Measurements from ENCODE around the gene ABCC8.
A peak's percentile ranks its signal among the peaks of the same experiment; 100 is the strongest.

Gene ABCC8

GRCh38 chr11:17505146-17505545 is 28.5 kb upstream of the ABCC8 start:
- no peak for DNase-seq (ENCODE audit: low spot score)

DNA sequence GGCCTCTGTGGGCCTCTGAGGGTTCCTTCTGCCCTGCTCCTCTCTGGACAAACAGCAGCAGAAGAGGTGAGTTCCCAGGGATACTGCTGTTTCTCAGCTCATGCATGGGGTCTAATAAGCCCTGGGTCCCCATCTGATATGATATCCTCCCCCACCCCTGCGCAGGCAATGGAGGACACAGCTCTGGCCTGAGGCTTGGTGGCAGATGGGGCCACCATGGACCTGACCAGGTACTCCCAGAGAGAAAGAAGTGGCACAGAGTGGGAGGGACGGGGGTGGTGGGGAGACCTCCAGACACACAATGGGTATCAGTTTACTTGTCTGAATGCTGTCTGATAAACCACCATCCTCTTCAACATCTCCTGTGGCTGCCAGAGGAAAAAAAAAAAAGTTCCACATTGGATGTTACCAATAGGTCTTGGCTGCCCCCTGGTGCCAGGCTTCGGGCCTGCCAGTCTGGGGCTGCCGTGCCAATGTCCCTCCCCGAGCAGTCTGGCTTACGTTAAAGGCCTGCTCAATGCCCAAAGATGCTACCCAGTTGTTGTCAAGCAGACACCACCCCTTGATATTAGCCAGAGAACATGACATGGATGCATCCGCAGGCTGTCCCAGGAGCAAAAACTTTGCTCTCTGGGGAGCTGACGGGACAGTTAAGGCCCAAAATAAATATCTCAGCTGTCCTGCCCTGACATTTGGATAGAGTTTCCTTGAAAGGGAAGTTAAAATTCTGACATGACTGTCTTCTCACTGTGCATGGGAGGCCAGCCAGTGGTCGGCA is 27.9 kb upstream of the ABCC8 start:
- DNase-seq (ENCODE audit: low spot score): peak; percentile 82

GRCh38 chr11:17502630-17503029 is 26.0 kb upstream of the ABCC8 start:
- DNase-seq (ENCODE audit: low spot score): no peak

- no peak for DNase-seq (ENCODE audit: low spot score)
Observed at GRCh38 chr11:17500673-17501072, 24.0 kb upstream of the ABCC8 start.

- DNase-seq (ENCODE audit: low spot score): no peak
Observed at GRCh38 chr11:17498475-17498874, 21.8 kb upstream of the ABCC8 start.

DNA sequence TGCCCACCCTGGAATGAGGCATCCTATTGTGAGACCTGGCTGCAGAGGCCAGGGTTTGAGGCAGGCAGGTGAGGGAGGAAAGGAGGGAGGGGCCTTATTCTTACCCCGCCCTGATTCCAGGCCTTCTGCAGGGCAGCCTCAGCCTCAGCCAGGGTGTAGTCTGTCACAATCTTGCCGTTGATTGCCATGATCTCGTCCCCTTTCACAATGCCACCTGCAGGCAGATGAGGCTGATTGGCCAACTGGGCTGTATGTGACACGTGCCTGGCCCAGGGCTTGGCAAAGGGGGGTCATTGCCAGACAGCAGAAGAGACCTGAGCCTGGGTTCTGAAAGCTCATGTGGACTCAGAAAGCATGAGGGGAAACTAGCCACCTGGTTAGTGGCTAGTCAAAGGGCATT is 21.4 kb upstream of the ABCC8 start:
- DNase-seq (ENCODE audit: low spot score): no peak

GRCh38 chr11:17496406-17496805 is 19.8 kb upstream of the ABCC8 start:
- DNase-seq (ENCODE audit: low spot score): no peak

- DNase-seq (ENCODE audit: low spot score): no peak
Observed at GRCh38 chr11:17494019-17494418, 17.4 kb upstream of the ABCC8 start.

DNA sequence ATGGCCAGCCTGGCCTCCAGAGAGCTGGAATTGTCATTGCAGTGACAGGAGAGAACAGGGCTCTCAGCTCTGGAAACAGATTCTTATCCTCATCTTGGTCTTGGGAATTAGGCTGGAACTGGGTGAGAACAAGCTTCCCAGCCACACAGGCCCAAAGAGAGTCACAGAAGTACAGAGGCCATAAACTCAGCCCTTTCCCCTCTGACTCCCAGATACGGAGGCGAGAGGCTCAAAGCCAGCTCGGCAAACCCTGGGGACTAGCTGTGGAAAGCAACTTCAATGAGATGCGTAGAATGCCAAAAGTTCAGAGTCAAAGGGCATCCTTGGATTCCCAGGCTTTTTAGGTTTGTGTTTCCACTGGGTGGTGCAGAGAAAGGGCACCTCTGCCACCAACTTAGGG is 14.3 kb upstream of the ABCC8 start:
- DNase-seq (ENCODE audit: low spot score): no peak

DNA sequence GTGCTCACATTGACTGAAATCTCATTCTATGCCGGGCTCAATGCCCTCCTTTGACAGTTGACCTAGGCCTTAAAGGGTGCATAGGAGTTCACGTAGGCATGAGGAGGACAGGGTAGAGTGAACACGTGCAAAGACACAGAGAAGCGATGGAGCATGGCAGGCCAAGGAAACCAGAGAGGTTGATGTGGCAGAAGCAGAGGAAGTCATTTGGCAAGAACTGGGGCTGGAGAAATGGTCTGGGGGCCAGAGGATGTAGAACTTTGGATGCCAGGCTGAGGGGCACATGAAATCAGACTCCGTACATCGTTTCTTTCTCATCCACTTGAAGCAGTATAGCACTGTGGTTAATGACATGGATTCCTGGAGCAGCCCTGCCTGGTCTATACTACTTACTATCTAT is 13.6 kb upstream of the ABCC8 start:
- DNase-seq (ENCODE audit: low spot score): no peak

DNA sequence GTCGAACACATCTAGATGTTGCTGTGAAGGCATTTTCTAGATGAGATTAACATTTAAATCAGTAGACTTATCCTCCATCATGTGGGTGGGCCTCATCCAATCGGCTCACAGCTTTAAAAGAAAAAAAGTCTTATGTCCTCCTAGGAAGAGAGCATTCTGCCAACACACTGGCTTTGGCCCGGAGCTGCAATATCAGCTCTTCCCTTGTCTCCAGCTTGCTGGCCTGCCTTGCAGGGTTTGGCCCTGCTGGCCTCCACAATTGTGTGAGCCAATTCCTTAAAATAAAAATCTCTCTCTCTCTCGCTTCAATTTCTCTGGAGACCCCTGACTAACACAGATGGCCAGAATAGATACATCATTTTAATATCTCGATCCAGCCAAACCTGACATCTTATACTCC is 13.1 kb upstream of the ABCC8 start:
- no peak for DNase-seq (ENCODE audit: low spot score)

DNA sequence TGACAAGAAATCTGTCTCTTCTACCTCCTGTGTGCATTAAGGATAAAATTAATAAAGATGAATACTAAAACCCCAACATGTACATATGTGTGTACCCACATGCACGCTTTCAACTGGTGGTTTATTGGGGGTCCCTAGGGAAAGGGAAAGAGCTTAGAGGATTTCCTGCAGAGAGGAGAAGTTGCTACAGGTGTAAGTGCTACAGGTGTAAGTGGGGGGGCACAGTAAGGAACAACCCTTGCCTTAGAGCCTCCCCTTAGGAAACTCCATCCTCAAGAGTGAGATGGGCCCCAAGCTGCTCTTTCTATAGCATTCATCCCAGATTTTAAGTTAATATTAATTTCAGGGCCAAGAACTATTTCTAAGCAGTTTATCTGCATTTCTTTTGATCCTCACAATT is 11.9 kb upstream of the ABCC8 start:
- DNase-seq (ENCODE audit: low spot score): no peak

- DNase-seq (ENCODE audit: low spot score): no peak
Observed at GRCh38 chr11:17486646-17487045, 10.0 kb upstream of the ABCC8 start.

DNA sequence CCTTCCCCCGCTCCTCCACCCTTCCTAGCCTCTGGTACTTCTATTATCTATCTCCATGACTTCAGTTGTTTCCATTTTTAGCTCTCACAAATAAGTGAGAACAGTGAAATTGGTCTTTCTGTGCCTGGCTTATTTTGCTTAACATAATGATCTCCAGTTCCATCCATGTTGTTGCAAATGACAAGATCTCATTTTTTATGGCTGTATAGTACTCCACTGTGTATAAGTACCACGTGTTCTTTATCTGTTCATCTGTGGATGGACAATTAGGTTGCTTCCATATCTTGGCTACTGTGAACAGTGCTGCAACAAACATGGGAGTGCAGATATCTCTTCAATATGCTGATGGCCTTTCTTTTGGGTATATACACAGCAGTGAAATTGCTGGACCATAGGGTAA is 6.9 kb upstream of the ABCC8 start:
- DNase-seq (ENCODE audit: low spot score): no peak

DNA sequence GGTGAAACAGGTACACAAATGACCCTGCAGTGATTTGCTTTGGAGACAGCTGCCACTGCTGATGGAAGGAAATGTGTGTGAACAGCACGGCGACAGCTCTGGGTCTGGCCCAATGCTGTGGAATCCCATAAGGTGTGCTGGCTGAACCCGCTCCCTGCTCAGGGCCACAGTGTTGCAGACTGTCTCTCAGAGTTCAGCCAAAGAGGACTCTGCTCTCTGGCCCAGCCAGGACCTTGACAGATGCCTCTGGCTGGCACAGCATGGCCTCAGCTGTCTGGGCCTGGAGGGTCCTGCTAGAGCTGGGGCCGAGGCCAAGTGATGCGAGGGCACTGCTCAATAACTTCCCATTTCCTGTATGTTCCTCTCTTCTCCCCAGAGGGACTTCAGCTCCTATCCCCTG is 5.3 kb upstream of the ABCC8 start:
- no peak for DNase-seq (ENCODE audit: low spot score)

DNA sequence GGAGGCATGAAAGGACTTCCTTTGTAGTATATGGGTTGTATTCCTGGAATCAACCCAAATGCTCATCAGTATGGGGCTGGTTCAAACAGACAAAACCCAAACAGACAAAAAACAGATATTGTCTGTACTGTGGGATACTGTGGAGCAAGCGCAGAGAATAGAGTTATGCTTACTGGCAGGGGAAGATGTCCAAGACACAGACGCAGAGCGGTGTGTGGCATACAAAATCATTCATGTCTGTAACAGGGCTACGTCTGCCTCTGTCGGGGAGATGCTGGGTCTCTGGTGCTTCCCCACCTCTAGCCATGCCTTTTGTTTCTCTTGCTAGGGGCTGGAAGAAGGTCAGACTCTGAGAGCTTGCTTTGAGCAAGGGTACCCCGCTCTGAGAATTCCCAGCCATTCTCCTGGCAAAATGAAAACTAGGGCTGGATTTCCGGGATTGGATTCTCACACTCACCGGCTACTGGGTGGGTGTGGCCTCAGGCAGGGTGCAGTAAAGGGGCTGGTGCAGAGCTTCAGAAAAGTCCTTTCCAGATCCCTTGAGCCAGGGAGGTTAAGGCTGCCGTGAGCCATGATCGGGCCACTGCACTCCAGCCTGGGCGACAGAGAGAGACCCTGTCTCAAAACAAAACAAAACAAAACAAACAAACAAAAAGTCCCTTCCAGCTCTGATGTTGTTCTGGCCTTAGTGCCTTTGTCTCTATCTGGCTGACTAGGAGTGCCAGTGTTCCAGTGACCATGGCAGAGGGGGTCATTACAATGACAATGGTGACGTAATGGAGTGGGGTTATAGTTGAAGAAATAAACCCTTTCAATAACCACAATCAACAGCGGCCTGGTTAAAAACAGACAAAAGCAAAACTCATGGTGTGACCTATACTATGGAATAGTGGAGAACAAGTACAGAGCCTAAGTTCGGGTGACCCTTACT is 2.9 kb upstream of the ABCC8 start:
- DNase-seq (ENCODE audit: low spot score): peak; percentile 46

GRCh38 chr11:17478070-17478469 is 1.4 kb upstream of the ABCC8 start:
- DNase-seq (ENCODE audit: low spot score): peak; percentile 40

GRCh38 chr11:17477361-17477760 is 716 bp upstream of the ABCC8 start:
- no peak for DNase-seq (ENCODE audit: low spot score)

DNA sequence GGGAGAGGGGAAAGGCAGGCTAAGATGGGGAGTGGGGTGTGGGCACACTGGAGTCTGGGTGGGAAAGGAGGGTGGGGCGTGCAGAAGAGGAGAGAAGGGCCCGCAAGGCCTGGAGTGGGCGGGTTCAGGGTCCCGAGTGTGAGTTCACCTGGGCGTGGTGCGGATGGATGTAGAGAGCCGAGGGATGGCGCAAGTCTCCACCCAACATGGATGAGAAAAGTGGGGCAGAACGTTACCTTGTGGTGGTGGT is 364 bp upstream of the ABCC8 start:
- DNase-seq (ENCODE audit: low spot score): no peak

DNA sequence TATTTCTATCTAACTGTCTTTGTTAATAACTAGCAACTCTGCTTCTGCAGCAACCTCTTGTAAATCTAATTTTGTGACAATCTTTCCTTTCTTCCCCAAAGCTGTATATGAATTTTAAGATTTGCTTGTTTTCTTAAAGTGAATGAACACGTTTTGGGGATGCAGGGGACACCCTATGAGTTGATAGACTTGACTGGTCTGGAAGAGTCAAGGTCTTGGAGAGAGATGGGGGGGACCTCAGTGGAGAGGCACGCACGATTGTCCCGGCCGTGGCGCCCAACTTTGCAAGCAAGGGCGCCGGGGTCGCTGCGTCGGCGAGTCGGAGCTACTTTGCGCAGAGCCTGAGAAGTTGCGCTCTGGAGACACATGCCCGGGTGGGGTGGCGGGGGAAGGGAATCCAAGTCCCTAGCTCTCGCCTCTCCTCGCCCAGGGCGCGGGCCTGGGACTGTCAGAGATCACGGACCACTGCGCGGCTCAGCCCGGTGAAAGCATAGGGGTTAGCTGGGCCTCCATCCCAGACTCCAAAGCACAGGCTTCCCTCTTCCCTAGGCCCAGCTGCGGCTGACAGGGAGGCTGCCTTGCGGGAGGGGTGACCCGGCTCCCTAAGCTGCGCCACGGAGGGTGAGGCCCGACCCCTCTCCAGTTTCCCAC is 854 bp downstream of the ABCC8 start:
- no peak for DNase-seq (ENCODE audit: low spot score)

DNA sequence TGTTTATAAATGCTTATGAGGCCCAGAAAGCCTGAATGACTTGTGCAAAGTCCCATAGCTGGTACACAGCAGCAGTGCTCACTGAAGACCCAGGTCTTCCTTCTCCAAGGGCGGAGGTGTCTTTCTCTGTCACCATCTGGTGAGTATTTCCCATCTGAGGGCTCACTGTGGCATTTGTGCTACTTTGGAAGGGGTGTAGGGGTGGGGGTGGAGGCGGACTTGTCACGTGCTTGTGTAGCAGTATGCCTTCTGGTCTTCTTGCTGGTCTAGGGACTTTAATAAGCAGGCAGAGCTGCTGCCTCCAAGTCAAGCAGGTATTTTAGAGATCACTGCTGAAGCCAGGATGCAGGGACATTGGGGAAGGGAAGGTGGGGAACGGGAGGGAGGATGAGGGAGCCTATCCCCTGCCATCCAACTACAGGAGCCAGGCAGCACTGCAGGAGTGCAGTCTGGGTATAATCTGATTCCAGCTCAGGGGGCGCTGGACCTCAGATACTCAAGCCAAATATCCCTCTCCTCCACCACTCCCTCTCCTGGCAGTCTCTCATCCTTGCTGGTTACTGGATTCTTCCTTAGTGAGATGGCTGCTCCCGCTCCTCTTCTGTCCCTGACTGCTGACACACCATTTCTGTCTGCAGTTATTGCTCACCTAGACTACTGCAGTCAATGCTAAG is 3.4 kb downstream of the ABCC8 start:
- DNase-seq (ENCODE audit: low spot score): peak; percentile 47

GRCh38 chr11:17472467-17472866 is 4.2 kb downstream of the ABCC8 start:
- DNase-seq (ENCODE audit: low spot score): no peak

DNA sequence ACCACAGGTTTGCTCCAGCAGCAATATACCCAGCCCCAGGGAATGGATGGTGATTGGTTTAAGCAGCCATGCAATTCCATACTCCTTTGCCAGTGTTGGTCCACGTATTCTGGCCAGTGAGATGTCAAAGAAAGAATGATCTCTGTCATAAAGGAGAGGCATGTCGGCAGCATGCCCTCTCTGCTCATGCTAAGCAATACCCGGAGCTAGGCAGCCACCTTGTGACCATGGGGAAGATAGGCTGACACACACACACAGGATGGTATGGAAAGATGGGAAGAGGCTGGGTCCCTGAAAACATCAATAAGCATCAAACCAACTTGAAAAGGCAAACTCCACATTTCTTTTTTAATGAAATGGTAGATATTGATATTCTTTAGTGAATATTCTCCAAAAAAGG is 5.1 kb downstream of the ABCC8 start:
- no peak for DNase-seq (ENCODE audit: low spot score)
